Kidney (tissue), 14 donors: Measurements from ENCODE around the gene TSPOAP1. TPM values are rescaled to one million over a fixed set of nuclear protein-coding genes. Genes with fewer than 3 reads are reported as not detected.

Source experiments
- DNase-seq, 5 donors: peaks; one replicate each; pipeline ENCODE4 v3.0.0-alpha.2; 2013 to 2020
- FAIRE-seq: peaks from 2 replicates; lab custom pipeline; 2012; peaks lifted over from hg19 to GRCh38; lab: Jason Lieb, UNC
- H3K27ac ChIP-seq, 2 donors: one replicate each; pipeline ENCODE4 v1.7.0; 2013; ENCODE audit warnings: low read depth in 2 of 2, low read length in 2 of 2, inconsistent platforms in 1 of 2
- H3K27me3 ChIP-seq: one replicate; pipeline ENCODE4 v1.7.1; 2013; ENCODE audit warnings: low read length, inconsistent platforms; ENCODE audit not compliant: control insufficient read depth, insufficient read depth
- H3K36me3 ChIP-seq, 3 donors: one replicate each; pipeline versions ENCODE4 v1.7.0 to v1.7.1; 2013; ENCODE audit warnings: low read length in 3 of 3, control low read depth in 1 of 3, inconsistent platforms in 1 of 3; ENCODE audit not compliant: insufficient read depth in 3 of 3, control insufficient read depth in 2 of 3
- H3K4me1 ChIP-seq, 3 donors: one replicate each; pipeline versions ENCODE4 v1.7.0 to v1.7.1; 2013; ENCODE audit warnings: low read length in 3 of 3, inconsistent platforms in 1 of 3, low read depth in 1 of 3; ENCODE audit not compliant: control insufficient read depth in 2 of 3, insufficient read depth in 2 of 3
- H3K4me3 ChIP-seq, 3 donors: one replicate each; pipeline versions ENCODE4 v1.7.0 to v1.8.1; 2013; ENCODE audit warnings: low read length in 3 of 3, control low read depth in 1 of 3, inconsistent platforms in 1 of 3
- H3K9ac ChIP-seq, 3 donors: one replicate each; pipeline versions ENCODE4 v1.7.0 to v1.7.1; 2013; ENCODE audit warnings: low read length in 3 of 3, control low read depth in 1 of 3, inconsistent platforms in 1 of 3
- H3K9me3 ChIP-seq, 3 donors: one replicate each; pipeline versions ENCODE4 v1.7.0 to v1.7.1; 2013; ENCODE audit warnings: low read length in 3 of 3, control low read depth in 1 of 3, inconsistent platforms in 1 of 3; ENCODE audit not compliant: control insufficient read depth in 2 of 3, insufficient read depth in 1 of 3
- intact Hi-C: fragments of 100-400 bp; cut with DNase I; formaldehyde crosslinking; loops from one replicate; pipeline ENCODE4 v1.11.1; 2022
- polyA plus RNA-seq: library from polyadenylated mRNA; stranded (reverse); fragments of 350-450 nt; fragmentation: Illumina TruSeq; extraction: RNeasy Lipid Tissue Mini Kit (QIAGEN cat#74804); gene quantifications from one replicate; pipeline ENCODE4 v1.2.3, GENCODE V29; 2014; ENCODE audit warnings: low read depth, low replicate concordance; ENCODE audit not compliant: insufficient read depth
- total RNA-seq: library from RNA; stranded (reverse); fragmentation: NEBNext Ultra II Directional; extraction: Animal tissue kit (Norgen Biotek cat#: 25700); gene quantifications from one replicate; pipeline ENCODE4 v1.2.1, GENCODE V29; 2021
- TF ChIP-seq, protein P1 (sequence below): IDR thresholded peaks from 3 replicates; pipeline ENCODE4 v1.5.1; 2012; ENCODE audit warnings: mild to moderate bottlenecking, moderate library complexity, borderline replicate concordance; ENCODE audit not compliant: insufficient read depth; ENCODE audit errors: extremely low read depth
- donor health status: control.
- donor health status: control.
- donor health status: control.
- donor health status: control.
- donor health status: control.
- donor health status: DM: yes; HTN: yes; CAD: no.
- donor health status: Normal renal cell carcinoma (clear cell type).

TSPOAP1 gene
- total and polyA plus RNA-seq, 2 donors from 2014 or later: 12.5 to 30.6 TPM

DNA sequence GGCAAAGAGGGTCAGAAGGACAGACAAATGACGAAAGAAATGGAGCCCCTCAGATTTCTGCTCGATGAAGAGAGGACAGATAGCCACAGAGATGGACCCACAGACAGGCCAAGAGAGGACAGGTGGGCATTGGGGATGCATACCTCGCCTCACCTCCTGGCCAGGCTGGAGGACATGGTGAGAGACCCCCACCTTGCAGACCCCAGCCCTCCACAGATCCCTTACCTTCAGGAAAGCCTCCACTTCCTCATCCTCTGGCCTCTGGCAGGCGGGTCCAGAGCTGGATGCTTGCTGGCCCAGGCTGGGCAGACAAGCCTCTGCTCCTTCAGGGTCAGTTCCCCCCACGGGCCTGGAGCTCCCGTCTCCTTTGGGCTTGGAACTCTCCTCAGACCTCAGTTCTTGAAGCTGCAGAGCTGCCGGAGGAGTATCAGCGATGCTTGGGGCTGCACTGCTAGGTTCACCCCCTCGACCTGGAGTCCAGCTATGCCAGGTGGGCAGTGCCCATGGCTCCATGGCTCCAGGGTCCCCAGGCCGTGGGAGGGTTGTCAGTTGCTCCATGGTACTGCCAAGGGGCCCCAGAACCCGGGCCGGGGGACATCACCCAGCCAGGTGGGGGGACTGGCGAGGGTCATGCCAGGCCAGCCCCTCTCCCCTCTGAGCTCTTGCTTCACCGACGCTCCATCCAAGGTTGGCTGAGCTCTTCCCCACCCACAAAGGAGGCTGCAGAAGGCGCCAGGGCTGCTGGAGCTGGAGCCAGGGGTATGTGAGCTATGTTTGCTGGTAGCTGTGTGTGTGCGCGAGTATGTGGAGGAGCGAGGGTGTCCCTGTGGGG, 1.0 kb downstream of the TSPOAP1 start:
- Histone ChIP-seq H3K27me3 (no peaks in the 10 kb centered on the region), H3K36me3 (no peaks in the 10 kb centered on the region), H3K9ac (no peak overlapping the region), H3K9me3 (no peaks in the 10 kb centered on the region), H3K27ac (no peak overlapping the region), H3K4me3 (no peak overlapping the region), H3K4me1 (peaks cover 0 to 9% (median 0%) of the 10 kb centered on the region in 3 donors)
- TF ChIP-seq, protein P1, sequence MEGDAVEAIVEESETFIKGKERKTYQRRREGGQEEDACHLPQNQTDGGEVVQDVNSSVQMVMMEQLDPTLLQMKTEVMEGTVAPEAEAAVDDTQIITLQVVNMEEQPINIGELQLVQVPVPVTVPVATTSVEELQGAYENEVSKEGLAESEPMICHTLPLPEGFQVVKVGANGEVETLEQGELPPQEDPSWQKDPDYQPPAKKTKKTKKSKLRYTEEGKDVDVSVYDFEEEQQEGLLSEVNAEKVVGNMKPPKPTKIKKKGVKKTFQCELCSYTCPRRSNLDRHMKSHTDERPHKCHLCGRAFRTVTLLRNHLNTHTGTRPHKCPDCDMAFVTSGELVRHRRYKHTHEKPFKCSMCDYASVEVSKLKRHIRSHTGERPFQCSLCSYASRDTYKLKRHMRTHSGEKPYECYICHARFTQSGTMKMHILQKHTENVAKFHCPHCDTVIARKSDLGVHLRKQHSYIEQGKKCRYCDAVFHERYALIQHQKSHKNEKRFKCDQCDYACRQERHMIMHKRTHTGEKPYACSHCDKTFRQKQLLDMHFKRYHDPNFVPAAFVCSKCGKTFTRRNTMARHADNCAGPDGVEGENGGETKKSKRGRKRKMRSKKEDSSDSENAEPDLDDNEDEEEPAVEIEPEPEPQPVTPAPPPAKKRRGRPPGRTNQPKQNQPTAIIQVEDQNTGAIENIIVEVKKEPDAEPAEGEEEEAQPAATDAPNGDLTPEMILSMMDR: no peak
- FAIRE-seq (no peak), DNase-seq (peak in 1 of 5 donors; percentile 77)
- intact Hi-C loops: no loop called here

DNA sequence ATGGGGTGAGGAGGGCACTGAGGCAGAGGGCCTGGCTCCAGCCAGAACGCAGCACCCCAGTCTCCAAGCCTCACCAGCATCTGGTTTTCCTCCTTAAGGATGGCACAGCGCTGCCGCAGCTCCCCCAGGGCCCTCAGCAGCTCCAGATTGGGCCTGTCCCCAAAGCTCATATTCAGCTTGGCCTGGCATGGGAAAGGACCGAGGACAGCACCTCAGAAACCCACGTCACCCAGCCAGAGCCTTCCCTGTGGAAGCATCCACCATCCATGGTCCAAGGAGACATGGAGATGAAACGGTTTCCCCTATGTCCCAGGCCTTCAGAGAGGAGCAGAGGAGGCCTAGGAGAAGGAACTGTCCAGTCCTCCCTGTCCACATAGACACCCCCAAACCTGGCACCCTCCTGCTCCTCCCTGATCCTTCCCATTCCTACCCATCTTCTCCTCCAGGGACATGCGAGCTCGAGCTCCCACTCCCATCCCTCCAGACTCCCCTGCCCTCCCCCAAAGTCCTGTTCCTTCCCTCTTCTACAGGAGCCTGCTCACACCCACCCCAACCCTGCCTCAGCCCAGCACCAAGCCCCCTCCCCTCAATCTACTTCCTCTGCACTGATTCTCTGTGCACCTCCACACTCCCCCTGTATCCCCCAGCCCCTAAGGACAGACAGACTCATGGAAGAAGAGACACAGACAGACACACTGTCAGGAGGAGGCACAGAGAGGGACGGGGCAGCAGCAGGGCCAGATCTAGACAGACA, 1.8 kb downstream of the TSPOAP1 start:
- peaks cover 0 to 3% (median 2%) of the 10 kb centered on the region in 3 donors for H3K36me3 ChIP-seq
- no peak overlapping the region for H3K27ac ChIP-seq
- H3K9ac ChIP-seq: no peak overlapping the region
- FAIRE-seq: no peak
- H3K27me3 ChIP-seq: no peaks in the 10 kb centered on the region
- intact Hi-C loops: no loop called here
- H3K9me3 ChIP-seq: no peaks in the 10 kb centered on the region
- peaks cover 0 to 9% (median 0%) of the 10 kb centered on the region in 3 donors for H3K4me1 ChIP-seq
- TF ChIP-seq, protein P1: no peak
- peak in 1 of 5 donors; percentile 52 for DNase-seq
- H3K4me3 ChIP-seq: no peak overlapping the region

DNA sequence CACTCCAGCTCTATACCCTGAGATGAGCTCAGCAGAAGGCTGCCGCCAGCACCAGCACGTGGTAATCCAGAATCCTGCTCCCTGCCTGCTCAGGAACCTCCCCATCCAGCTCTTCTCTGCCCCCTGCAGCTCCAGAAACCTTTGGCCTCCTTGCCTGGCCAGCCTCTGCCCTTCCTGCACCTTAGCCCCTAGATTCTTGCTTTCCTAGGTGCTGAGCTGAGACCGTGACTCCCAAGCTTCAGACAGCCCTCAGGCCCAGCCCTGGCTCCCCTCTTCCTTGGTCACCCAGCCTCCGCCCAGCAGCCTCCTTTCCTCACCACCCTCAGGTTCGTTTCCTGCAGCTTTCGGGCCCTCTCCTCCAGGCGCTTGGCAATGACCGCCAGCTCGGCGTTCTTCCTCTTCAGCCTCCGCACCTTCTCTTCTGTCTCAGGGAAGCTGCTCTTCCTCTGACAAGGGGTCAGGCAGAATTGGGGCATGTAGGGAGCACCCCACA, 2.6 kb downstream of the TSPOAP1 start:
- Histone ChIP-seq H3K27ac (no peak overlapping the region), H3K9me3 (no peaks in the 10 kb centered on the region), H3K36me3 (peaks cover 0 to 4% (median 3%) of the 10 kb centered on the region in 3 donors), H3K9ac (no peak overlapping the region), H3K4me3 (no peak overlapping the region), H3K4me1 (peaks cover 0 to 9% (median 0%) of the 10 kb centered on the region in 3 donors), H3K27me3 (no peaks in the 10 kb centered on the region)
- FAIRE-seq: no peak
- DNase-seq: peak in 1 of 5 donors; percentile 69
- intact Hi-C loops: no loop called here
- TF ChIP-seq, protein P1: no peak
